Mucosa of descending colon (tissue), 3 donors: ENCODE measurements around the gene DAO. TPM values are rescaled to one million over a fixed set of nuclear protein-coding genes. Genes with fewer than 3 reads are reported as not detected.
"Not testable (repeated sequence)": the region's sequence is repeated elsewhere in the genome, so short reads cannot be mapped to it uniquely, and the experiment has no call there.

ENCODE experiments used
- ATAC-seq: fragments of 200-7000 bp; cut with Tn5 transposase; one replicate; pipeline ENCODE4 v1.9.1; 2020; ENCODE audit warnings: mild to moderate bottlenecking, moderate library complexity
- DNase-seq, 3 donors: peaks; one replicate each; pipeline ENCODE4 v3.0.0-alpha.2; 2020
- H3K36me3 ChIP-seq: fragments of 200-600 bp; one replicate; pipeline ENCODE4 v1.8.0; 2021; ENCODE audit warnings: low read depth, mild to moderate bottlenecking
- H3K4me1 ChIP-seq: fragments of 200-600 bp; one replicate; pipeline ENCODE4 v1.8.0; 2021; ENCODE audit warnings: low read depth, mild to moderate bottlenecking
- H3K4me3 ChIP-seq: fragments of 200-600 bp; one replicate; pipeline ENCODE4 v1.8.0; 2021; ENCODE audit warnings: mild to moderate bottlenecking
- H3K9me3 ChIP-seq: fragments of 200-600 bp; one replicate; pipeline ENCODE4 v1.8.0; 2021; ENCODE audit warnings: mild to moderate bottlenecking
- CTCF ChIP-seq: fragments of 200-600 bp; IDR thresholded peaks from one replicate; pipeline ENCODE4 v1.8.0; 2022; ENCODE audit warnings: antibody characterized with exemption, mild to moderate bottlenecking
- intact Hi-C, 2 donors: fragments of 100-400 bp; cut with DNase I in 1 of 2; cut with micrococcal nuclease in 1 of 2; formaldehyde crosslinking; loops; one replicate each; pipeline versions ENCODE4 v1.11.0 to v1.11.1; 2022; cut with DNase I, micrococcal nuclease
- total RNA-seq, 3 donors: library from RNA; stranded (reverse); fragmentation: NEBNext Ultra II Directional in 2 of 3; extraction: Animal tissue kit (Norgen Biotek cat#: 25700) in 2 of 3; gene quantifications; one replicate each; pipeline versions ENCODE4 v1.2.1 to v1.2.4, GENCODE V29; 2021 to 2023
- donor health status: DM: no; HTN: no; CAD: no; lungs with moderate emphysema.
- donor health status: DM: no; HTN: no; CAD: no.
- donor health status: DM: no; HTN: yes; CAD: no.

DAO gene
- total RNA-seq, 3 donors from 2014 or later = 0.79 to 4.8 (median 3.0) TPM

- peak in 1 of 3 donors; percentile 57 for DNase-seq
- Histone ChIP-seq H3K9me3 (no peaks in the 10 kb centered on the region), H3K4me3 (no peak overlapping the region), H3K36me3 (no peaks in the 10 kb centered on the region), H3K4me1 (peaks cover 32% of the 10 kb centered on the region)
- TF ChIP-seq CTCF = no peak
- intact Hi-C loops = loop anchor here in 1 of 2 donors (10.0 kb wide), 1 partner anchor 51 kb away; no protein-coding TSS in a partner anchor
- ATAC-seq = no peak
These were observed 23.8 kb upstream of the DAO start for GRCh38 chr12:108856170-108856427.

- H3K4me3 ChIP-seq = peak overlapping the region; percentile 26
- no peaks in the 10 kb centered on the region for H3K36me3 ChIP-seq
- DNase-seq (peak; percentile 79 to 87 (median 84)), ATAC-seq (peak; percentile 62)
- H3K9me3 ChIP-seq = no peaks in the 10 kb centered on the region
- TF ChIP-seq CTCF = no peak
- intact Hi-C loops = loop anchor here in 1 of 2 donors (10.0 kb wide), 1 partner anchor 52 kb away; no protein-coding TSS in a partner anchor
- peaks cover 32% of the 10 kb centered on the region for H3K4me1 ChIP-seq
These were observed 23.3 kb upstream of the DAO start for GRCh38 chr12:108856428-108857157.

- H3K4me3 ChIP-seq = peak overlapping the region; percentile 26
- DNase-seq (peak in 1 of 3 donors; percentile 70), ATAC-seq (no peak)
- no peaks in the 10 kb centered on the region for H3K36me3 ChIP-seq
- H3K9me3 ChIP-seq = no peaks in the 10 kb centered on the region
- intact Hi-C loops = loop anchor here in 1 of 2 donors (10.0 kb wide), 1 partner anchor 52 kb away; no protein-coding TSS in a partner anchor
- no peak for TF ChIP-seq CTCF
- peaks cover 32% of the 10 kb centered on the region for H3K4me1 ChIP-seq
These were observed 22.8 kb upstream of the DAO start for GRCh38 chr12:108857158-108857407.

- ATAC-seq = no peak
- intact Hi-C loops = loop anchor here in 1 of 2 donors (10.0 kb wide), 1 partner anchor 54 kb away; no protein-coding TSS in a partner anchor
- no peaks in the 10 kb centered on the region for H3K36me3 ChIP-seq
- peaks cover 32% of the 10 kb centered on the region for H3K4me1 ChIP-seq
- no peaks in the 10 kb centered on the region for H3K9me3 ChIP-seq
- peak in 2 of 3 donors; percentile 27 to 52 for DNase-seq
- H3K4me3 ChIP-seq = no peak overlapping the region
- TF ChIP-seq CTCF = no peak
These were observed 21.4 kb upstream of the DAO start for GRCh38 chr12:108858311-108859074.

- H3K4me1 ChIP-seq = peaks cover 28% of the 10 kb centered on the region
- DNase-seq = peak in 1 of 3 donors; percentile 53
- ATAC-seq = peak; percentile 20
- not testable (repeated sequence) for H3K4me3 ChIP-seq, H3K9me3 ChIP-seq, H3K36me3 ChIP-seq
- intact Hi-C loops = loop anchor here in 1 of 2 donors (10.0 kb wide), 1 partner anchor 55 kb away; no protein-coding TSS in a partner anchor
These were observed 20.6 kb upstream of the DAO start for GRCh38 chr12:108859141-108859922.
